ENCODE data around the gene THOP1.
"Not testable (repeated sequence)": the region's sequence is repeated elsewhere in the genome, so short reads cannot be mapped to it uniquely, and the experiment has no call there.

Gene THOP1

DNA sequence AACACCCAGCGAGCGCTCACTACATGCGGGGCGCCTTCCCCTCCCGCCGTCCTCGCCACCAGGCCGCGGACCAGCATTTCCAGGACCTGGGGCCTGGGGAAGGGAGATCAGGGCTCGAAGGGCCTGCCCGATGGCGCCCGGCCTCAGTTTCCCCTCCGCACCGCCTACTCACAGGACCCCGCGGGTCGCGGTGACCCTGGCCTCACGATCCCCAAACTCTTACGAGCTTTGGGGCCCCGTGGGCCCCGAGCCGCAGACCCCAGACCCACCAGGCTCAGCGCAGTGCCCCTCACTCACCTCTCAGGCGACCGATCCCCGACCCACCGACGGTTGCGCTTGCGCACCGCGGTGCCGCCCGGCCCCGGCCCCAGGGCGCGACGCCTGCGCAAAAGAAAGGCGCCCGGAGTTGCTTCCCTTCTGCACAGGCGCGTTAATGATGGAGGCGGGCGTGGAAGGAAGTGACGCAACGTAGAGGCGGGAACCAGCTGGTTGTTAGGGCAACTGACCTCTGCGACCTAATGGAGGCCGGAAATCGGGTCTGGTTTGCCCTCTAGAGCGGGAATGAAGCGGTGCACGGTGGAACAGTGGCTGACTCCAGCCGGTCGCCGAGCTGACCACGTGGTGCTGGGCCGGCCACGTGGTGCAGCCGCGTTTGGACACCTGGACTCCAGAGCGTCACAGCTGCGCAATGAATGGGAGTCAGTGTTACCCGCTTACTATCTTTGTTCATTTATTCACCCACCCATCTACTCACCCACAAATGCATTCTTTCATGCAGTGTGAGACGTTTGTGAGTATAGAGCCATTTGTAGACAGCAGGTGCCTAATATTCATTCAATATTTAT is 2.1 kb upstream of the THOP1 start, which contains the start of gene SGTA:
SGTA (minus strand) TSS at position 338 of the 845 bp plus-strand sequence. CDS start 14,205 bp downstream, outside the sequence.
- peak; percentile 99 for DNase-seq

DNA sequence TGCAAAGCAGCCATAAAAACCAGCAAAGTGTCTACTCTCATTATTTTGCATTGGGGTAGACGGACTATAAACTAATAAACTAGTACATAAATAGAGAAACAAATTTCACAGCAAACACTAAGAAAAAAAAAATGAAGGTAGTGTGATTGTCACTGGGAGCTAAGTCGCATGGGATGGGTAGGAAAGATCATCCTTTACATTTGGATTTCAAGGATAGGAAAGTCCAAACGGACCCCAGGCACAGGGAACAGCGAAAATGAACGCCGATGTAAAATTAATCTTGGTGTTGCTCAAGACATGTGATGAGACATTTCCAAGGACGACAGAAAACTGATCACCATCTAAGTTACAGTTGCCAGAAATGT is 1.5 kb upstream of the THOP1 start:
- no peak for DNase-seq

DNA sequence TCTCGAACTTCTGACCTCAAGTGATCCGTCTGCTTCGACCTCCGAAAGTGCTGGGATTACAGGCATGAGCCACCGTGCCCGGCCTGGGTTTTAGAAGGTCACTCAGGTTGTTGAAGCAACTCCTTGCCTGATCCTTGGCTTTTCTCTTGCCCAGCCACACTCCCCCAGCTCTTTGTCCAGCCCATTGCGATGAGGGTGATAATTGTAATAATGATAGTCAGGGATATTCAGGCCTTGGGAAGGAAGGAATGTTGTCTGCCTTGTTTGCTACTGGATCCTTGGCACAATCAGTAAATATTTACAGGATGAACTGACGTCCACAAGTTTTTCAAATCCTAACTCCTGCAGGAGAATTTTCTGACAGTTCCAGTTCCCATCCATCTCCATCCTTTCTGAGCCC is 1.8 kb downstream of the THOP1 start:
- DNase-seq, result no peak

DNA sequence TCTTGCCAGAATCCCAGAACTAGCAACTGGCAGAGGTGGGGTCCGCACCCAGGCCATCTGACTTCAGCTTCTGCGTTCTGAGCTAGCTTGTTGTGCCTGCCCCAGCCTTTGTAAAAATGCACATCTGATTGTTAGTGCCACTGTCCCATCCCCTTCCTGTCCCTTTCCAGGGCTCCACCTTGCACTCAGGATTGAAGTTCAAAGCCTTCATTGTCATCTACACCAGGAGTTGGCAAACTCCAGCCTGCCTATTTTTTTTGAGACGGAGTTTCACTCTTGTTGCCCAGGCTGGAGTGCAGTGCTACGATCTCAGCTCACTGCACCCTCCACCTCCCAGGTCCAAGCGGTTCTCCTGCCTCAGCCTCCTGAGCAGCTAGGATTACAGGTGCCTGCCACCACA is 2.9 kb downstream of the THOP1 start:
- no peak for DNase-seq

DNA sequence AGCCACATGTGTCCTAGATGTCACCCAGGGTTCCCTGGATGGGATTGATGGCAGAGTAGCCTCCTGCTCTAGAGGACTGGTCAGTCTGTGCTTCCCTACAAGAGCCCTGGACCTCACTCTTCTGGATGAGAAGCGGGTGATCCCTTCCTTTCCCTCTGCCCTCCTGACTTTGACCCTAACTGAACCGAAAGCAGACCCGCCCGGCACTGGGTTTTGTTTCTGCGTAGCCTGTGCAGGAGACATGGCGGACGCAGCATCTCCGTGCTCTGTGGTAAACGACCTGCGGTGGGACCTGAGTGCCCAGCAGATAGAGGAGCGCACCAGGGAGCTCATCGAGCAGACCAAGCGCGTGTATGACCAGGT is 4.9 kb downstream of the THOP1 start:
- no peak for DNase-seq

DNA sequence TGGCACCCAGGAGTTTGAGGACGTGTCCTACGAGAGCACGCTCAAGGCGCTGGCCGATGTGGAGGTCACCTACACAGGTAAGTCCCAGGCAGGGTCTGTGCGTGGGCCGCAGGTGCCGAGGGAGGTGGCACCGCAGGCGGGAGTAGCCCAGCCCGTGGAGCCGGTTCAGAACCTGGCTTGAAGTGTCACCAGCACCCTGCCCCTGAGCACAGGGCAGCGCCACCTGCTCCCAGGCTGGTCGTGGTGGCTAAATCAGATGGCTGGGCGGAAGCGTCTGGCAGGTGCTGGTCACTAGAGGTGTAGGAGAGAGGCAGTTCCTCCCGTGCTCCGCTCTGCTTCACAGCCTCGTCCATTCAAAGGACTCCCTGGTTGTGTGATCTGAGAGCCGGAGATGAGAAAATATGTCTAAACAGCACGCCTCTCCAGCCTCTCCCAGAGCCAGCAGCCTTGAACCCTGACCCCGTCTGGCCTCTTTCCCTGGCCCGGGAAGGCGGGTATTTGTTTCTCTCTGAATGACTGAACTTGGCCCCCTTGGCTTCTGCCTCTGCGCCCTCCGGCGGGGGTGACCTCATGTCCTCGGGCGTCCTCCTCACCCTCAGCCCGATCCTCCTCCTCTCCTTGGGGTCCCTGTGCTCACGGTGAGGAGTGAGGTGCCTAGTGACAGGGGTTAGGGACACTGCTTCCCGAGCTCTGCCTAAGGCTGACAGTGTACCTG is 5.4 kb downstream of the THOP1 start:
- no peak for DNase-seq

GRCh38 chr19:2791440-2791839 is 6.1 kb downstream of the THOP1 start:
- DNase-seq, result no peak

GRCh38 chr19:2791876-2792275 is 6.6 kb downstream of the THOP1 start:
- no peak for DNase-seq

GRCh38 chr19:2792666-2793065 is 7.4 kb downstream of the THOP1 start:
- not testable (repeated sequence) for DNase-seq

- no peak for DNase-seq
Measured at GRCh38 chr19:2793126-2793525, 7.8 kb downstream of the THOP1 start.

DNA sequence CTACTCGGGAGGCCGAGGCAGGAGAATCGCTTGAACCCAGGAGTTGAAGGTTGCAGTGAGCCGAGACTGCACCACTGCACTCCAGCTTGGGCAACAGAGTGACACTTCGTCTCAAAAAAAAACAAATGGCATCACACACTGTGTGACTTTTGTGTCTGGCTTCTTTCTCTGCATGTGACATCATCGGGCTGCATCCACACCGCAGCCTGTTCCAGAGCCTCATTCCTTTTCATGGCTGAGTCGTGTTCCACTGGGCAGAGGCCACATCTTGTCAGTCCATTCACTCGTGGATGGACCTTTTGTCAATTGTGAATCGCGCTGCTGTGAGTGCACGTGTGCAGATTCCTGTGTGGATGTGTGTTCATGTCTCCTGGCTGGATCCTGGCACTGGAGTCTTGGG is 8.3 kb downstream of the THOP1 start:
- DNase-seq, result no peak

DNA sequence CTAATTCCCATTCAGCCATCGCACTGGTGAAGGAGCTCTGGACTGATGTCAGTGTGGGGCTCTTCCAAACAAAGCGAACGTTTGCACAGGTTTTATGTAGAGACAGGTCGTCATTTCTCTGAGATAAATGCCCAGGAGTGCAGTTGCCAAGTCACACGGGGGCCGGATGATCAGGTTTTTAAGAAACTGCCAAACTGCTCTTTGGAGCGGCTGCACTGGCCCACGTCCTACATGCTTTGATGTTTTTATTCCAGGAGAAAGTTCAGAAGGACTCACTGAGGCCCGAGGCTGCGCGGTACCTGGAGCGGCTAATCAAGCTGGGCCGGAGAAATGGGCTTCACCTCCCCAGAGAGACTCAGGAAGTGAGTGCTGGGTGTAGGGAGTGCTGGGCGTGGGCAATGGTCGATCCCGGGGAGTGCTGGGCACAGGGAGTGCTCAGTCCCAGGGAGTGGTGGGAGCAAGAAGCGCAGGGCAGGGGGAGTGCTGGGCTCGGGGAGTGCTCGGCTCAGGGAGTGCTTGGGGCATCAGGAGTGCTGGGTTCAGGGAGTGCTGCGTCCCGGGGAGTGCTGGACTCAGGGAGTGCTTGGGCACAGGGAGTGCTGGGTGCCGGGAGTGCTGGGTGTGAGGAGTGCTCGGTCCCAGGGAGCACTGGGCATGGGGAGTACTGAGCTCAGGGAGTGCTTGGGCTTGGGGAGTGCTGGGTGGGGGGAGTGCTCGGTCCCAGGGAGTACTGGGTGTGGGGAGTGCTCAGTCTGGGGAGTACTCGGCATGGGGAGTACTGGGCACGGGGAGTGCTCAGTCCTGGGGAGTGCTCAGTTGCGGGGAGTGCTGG is 10.7 kb downstream of the THOP1 start:
- DNase-seq, result no peak

DNA sequence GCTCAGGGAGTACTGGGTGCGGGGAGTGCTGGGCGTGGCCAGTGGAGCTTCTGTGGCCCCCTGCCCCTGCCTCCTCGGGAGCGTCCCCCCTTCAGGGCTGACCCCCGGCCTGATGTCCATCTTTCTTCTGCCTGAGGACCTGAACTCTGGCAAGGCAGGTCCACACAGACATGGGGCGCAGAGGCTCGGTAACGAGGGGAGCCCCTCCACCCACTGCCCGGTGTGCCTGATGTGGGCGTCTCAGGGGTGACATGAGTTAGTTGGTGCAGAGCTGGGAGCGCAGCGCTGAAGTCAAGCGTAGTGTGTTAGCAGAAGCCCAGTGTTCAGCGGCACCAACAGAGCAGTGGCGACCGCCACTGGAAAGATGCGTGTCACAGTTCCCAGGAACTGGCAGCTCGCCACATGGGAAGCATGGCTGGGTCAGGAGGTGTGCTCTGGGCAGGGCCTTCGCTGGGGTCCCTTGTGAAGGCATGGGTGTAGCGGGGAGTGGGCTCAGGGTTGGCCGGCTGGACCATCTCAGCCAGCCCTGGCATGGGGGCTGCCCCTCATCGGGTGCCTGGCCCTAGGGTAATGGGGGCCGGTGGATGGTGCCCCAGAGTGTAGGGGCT is 11.5 kb downstream of the THOP1 start:
- DNase-seq, result no peak

- DNase-seq, result no peak
Measured at GRCh38 chr19:2797280-2797679, 12.0 kb downstream of the THOP1 start.

DNA sequence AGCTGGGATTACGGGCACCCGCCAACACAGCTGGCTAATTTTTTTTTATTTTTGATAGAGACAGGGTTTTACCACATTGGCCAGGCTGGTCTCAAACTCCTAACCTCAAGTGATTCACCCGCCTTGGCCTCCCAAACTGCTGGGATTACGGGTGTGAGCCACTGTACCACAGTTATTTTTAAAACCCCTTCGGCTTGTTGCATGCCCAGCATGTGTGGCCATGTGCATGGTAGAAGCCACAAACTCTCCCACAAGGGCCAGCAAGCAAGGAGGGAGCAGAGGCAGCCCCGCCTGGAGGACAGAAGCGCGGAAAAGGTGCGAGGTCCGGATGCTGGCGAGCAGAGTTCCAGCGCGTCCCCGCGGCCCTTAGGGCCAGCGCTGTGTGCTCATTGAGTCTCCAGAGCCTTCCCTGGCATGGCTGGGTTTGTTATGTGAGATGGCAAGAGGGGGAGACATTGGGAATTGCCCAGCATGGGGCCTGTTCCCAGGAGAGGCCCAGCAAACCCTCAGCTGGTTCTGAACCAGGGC is 12.9 kb downstream of the THOP1 start:
- no peak for DNase-seq

DNA sequence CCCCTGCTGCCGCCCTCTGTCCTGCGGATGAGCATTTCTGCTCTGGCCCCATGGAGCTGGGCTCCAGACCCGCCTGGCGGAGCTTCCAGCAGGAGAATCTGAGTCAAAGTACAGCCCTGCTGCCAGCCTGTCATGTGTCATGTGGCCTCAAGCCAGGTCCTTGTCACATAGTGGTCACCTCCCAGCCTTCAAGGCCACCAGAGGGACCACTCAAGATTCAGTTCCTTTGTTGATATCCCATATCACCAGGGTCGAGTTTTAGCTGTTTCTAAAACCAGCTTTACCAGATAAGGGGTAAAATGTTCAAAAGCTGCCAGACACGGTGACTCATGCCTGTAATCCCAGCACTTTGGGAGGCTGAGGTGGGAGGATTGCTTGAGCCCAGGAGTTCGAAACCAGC is 13.4 kb downstream of the THOP1 start:
- no peak for DNase-seq

GRCh38 chr19:2799273-2800020 is 14.1 kb downstream of the THOP1 start:
- no peak for DNase-seq

DNA sequence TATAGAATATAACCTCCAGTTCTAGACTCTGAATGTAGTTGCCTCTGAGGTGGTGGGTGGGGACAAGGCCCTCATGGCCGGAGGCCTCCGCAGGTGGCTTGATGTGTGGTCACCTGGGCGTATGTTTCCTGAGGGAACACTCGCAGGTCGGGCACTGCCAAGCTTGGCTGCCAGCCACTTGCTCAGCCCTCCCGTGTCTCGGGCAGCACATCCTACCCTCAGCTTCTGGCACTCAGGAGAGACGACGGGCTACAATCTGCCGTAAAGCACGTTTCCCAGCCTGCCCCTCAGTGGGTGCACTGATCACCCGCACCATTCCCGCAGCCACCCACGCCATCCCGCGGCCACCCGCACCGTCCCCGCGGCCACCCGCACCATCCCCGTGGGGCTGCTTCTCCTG is 15.2 kb downstream of the THOP1 start:
- DNase-seq, result no peak

DNA sequence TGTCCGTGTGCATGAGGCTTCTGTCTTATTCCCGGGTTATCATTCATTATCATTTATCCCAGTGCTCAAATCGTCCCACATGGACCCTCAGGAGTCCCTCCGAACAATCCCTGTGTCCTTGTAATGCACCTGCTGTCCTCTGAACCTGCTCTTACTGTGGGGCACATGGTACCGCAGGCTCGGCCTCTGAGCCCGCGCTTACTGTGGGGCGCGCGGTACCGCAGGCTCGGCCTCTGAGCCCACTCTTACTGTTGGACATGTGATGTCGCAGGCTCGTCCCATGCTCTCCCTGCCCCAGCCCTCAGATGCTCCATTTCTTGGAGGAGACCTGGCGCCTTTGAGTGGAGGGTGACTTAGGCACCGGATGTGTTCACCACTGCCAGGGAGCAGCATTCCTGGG is 17.5 kb downstream of the THOP1 start:
- no peak for DNase-seq

DNA sequence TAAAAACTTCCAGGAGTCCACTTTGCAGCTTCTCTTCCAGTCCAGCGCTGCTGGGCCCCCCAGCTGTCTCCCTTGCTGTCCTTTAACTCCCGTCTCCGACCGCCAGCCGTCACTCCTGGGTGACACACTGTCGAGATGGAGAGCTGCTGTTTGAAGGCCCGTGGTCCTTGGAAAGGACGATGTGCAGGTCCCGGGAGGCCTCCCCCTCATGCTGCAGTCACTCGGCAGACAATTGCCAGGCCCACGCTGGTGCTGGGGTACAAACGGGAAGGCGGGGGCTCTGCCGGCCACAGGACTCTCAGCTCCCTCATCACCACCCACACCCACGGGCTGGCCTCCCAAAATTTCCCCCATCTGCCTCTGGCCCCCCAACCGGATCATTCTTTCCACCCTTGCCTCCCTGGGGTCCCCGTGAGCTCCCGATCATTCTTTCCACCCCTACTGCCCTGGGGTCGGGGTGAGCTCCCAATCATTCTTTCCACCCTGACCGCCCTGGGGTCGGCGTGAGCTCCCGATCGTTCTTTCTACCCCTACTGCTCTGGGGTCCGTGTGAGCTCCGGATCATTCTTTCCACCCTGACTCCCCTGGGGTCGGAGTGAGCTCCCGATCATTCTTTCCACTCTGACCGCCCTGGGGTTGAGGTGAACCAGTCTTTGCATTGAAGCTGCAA is 18.3 kb downstream of the THOP1 start:
- DNase-seq, result no peak

Data from fibroblast of skin of abdomen (primary cell).